ENCODE measurements around the gene RAB33B. TPM values are rescaled to one million over a fixed set of nuclear protein-coding genes. Genes with fewer than 3 reads are reported as not detected.

The RAB33B gene
- total RNA-seq, 2 donors from 2014 or later: 7.1 to 8.5 TPM

- H3K9me3 ChIP-seq: no peaks in the 10 kb centered on the region
- no peaks in the 10 kb centered on the region for H3K4me1 ChIP-seq
- no peaks in the 10 kb centered on the region for H3K27me3 ChIP-seq
- H3K27ac ChIP-seq: no peak overlapping the region
- TF ChIP-seq CTCF (IDR thresholded peaks at IDR 0.05): no peak
- no peak overlapping the region for H3K4me3 ChIP-seq
- H3K36me3 ChIP-seq: no peaks in the 10 kb centered on the region
- DNase-seq (ENCODE audit: low spot score): no peak
Measured at GRCh38 chr4:139483000-139483399, 29.1 kb downstream of the RAB33B start.

DNA sequence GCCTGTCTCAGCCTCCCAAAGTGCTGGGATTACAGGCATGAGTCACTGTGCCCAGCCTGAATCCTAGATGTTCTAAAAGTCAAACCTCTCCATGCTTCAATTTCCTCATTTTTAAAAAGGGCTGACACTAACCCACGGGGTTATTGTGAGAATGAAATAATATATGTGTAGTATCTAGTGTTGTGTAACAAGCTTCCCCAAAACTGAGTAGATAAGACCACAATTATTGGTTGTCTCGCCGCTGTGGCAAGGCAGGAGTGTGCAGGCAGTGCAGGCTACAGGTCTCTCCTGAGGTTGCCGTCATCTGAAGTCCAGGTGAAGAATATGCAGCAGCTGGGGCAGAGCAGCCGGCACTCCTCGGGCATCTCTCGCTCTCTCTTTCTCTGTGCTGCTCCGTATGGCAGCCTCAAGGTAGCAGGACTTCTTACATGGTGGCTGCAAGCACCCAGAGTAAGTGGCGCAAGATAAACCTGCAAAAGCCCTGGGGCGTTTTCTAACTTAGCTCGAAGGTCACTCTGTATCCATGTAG lies 30.9 kb downstream of the RAB33B start:
- H3K9me3 ChIP-seq: no peaks in the 10 kb centered on the region
- H3K27me3 ChIP-seq: no peaks in the 10 kb centered on the region
- no peaks in the 10 kb centered on the region for H3K36me3 ChIP-seq
- H3K4me3 ChIP-seq: no peak overlapping the region
- no peak for TF ChIP-seq CTCF (IDR thresholded peaks at IDR 0.05)
- no peak overlapping the region for H3K27ac ChIP-seq
- no peaks in the 10 kb centered on the region for H3K4me1 ChIP-seq
- DNase-seq (ENCODE audit: low spot score): no peak

DNA sequence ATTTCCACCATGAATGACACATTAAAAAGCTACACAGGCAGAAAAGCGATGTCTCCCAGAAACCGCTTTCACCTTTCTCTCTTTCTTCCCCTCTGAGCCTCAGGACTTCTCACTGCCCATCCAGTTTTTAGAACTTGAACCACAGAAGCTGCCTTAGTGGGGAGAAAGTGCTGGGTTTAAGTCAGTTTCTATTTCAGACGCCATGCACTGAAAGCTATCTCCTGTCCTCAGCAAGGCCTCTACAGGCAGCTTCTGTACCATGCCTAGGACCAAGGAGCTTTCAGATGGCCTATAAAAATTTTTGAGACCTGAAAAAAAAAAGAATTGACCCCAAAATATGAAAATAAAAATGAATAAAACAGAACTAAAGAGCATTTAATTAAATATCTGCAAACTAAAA lies 34.5 kb downstream of the RAB33B start:
- Histone ChIP-seq H3K27me3 (no peaks in the 10 kb centered on the region), H3K4me1 (no peaks in the 10 kb centered on the region), H3K36me3 (no peaks in the 10 kb centered on the region), H3K9me3 (no peaks in the 10 kb centered on the region), H3K27ac (no peak overlapping the region), H3K4me3 (no peak overlapping the region)
- TF ChIP-seq CTCF (IDR thresholded peaks at IDR 0.05): no peak
- DNase-seq (ENCODE audit: low spot score): no peak

- no peak overlapping the region for H3K4me3 ChIP-seq
- H3K27ac ChIP-seq: no peak overlapping the region
- no peak for DNase-seq (ENCODE audit: low spot score)
- no peaks in the 10 kb centered on the region for H3K27me3 ChIP-seq
- no peaks in the 10 kb centered on the region for H3K4me1 ChIP-seq
- no peaks in the 10 kb centered on the region for H3K36me3 ChIP-seq
- H3K9me3 ChIP-seq: no peaks in the 10 kb centered on the region
- TF ChIP-seq CTCF (IDR thresholded peaks at IDR 0.05): no peak
Measured at GRCh38 chr4:139489638-139490037, 35.7 kb downstream of the RAB33B start.

GRCh38 chr4:139492429-139492828 lies 38.5 kb downstream of the RAB33B start:
- no peak overlapping the region for H3K27ac ChIP-seq
- H3K27me3 ChIP-seq: no peaks in the 10 kb centered on the region
- H3K4me3 ChIP-seq: no peak overlapping the region
- no peaks in the 10 kb centered on the region for H3K4me1 ChIP-seq
- H3K36me3 ChIP-seq: no peaks in the 10 kb centered on the region
- H3K9me3 ChIP-seq: no peaks in the 10 kb centered on the region
- no peak for DNase-seq (ENCODE audit: low spot score)
- no peak for TF ChIP-seq CTCF (IDR thresholded peaks at IDR 0.05)

DNA sequence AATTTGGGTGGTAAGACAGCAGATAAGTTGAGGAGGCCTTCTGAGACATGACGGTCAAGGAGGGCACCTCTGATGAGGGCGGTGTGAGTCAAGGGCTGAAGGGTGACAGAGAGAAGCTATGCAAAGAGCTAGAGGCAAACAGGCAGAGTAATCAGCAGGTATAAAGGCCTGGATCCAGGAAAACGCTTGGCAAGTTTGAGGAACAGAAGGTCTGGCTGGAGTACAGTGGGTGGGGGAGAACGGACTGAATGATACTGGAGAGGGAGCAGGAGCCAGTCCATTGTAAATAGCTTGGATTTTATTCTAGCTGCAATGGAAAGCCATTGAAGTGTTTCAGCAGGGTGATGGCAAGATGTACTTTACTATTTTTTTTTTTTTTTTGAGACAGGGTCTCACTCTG lies 39.3 kb downstream of the RAB33B start:
- no peak for TF ChIP-seq CTCF (IDR thresholded peaks at IDR 0.05)
- Histone ChIP-seq H3K4me3 (no peak overlapping the region), H3K4me1 (no peaks in the 10 kb centered on the region), H3K27ac (no peak overlapping the region), H3K9me3 (no peaks in the 10 kb centered on the region), H3K36me3 (no peaks in the 10 kb centered on the region), H3K27me3 (no peaks in the 10 kb centered on the region)
- no peak for DNase-seq (ENCODE audit: low spot score)
